Endodermal cell (in vitro differentiated cells): ENCODE results near the gene ABCD3. TPM values are rescaled to one million over a fixed set of nuclear protein-coding genes. Genes with fewer than 3 reads are reported as not detected.

Experiments
- DNase-seq: peaks from one replicate; pipeline ENCODE4 v3.0.0-alpha.2; 2017
- H3K27ac ChIP-seq: 2 replicates; pipeline ENCODE4 v1.5.1; 2013; ENCODE audit warnings: mild to moderate bottlenecking, low read depth, low read length, moderate library complexity
- H3K27me3 ChIP-seq: 2 replicates; pipeline ENCODE4 v1.6.1; 2013; ENCODE audit warnings: mild to moderate bottlenecking, low read length, moderate library complexity; ENCODE audit not compliant: insufficient read depth, control insufficient read depth, poor library complexity, severe bottlenecking
- H3K36me3 ChIP-seq: 2 replicates; pipeline ENCODE4 v1.7.0; 2013; ENCODE audit warnings: mild to moderate bottlenecking, low read length, moderate library complexity; ENCODE audit not compliant: control insufficient read depth, insufficient read depth
- H3K4me1 ChIP-seq: one replicate; pipeline ENCODE4 v1.7.0; 2013; ENCODE audit warnings: low read length; ENCODE audit not compliant: control insufficient read depth, insufficient read depth
- H3K4me3 ChIP-seq: 2 replicates; pipeline ENCODE4 v1.5.1; 2013; ENCODE audit warnings: mild to moderate bottlenecking, low read length, moderate library complexity
- H3K9ac ChIP-seq: 2 replicates; pipeline ENCODE4 v1.6.1; 2013; ENCODE audit warnings: mild to moderate bottlenecking, low read length, moderate library complexity; ENCODE audit not compliant: poor library complexity, severe bottlenecking; ENCODE audit errors: extremely low read depth
- H3K9me3 ChIP-seq: 2 replicates; pipeline ENCODE4 v1.6.1; 2013; ENCODE audit warnings: mild to moderate bottlenecking, low read length, moderate library complexity; ENCODE audit not compliant: control insufficient read depth
- H3K27ac Mint-ChIP-seq: 2 replicates; pipeline ENCODE4 v1.8.0; 2020; ENCODE audit warnings: mixed read lengths
- H3K27me3 Mint-ChIP-seq: 2 replicates; pipeline ENCODE4 v1.8.0; 2021; ENCODE audit warnings: mild to moderate bottlenecking, mixed read lengths; ENCODE audit not compliant: insufficient read depth
- H3K36me3 Mint-ChIP-seq: 2 replicates; pipeline ENCODE4 v1.8.0; 2020; ENCODE audit warnings: low read depth, mixed read lengths
- H3K4me1 Mint-ChIP-seq: 2 replicates; pipeline ENCODE4 v1.8.0; 2020; ENCODE audit warnings: mixed read lengths
- H3K4me3 Mint-ChIP-seq: 2 replicates; pipeline ENCODE4 v1.8.0; 2020; ENCODE audit warnings: mild to moderate bottlenecking, moderate library complexity, mixed read lengths
- H3K9me3 Mint-ChIP-seq: 2 replicates; pipeline ENCODE4 v1.8.0; 2020; ENCODE audit warnings: mild to moderate bottlenecking, mixed read lengths
- WGBS, 2 experiments: methylation state at CpG; one replicate each; pipeline versions ENCODE4 v1.1.5 to v1.1.7; 2013; ENCODE audit warnings: missing lambda C conversion rate in 2 of 2, mixed read lengths in 1 of 2; ENCODE audit not compliant: insufficient coverage in 1 of 2, insufficient read length in 1 of 2; 5-methylcytosine and 5-hydroxymethylcytosine counted together
- total RNA-seq, 2 donors: library from RNA; stranded (reverse); fragmentation: NEBNext Ultra II Directional in 1 of 2; extraction: Animal tissue kit (Norgen Biotek cat#: 25700) in 1 of 2; gene quantifications; 2 replicates in 1 of 2; 3 replicates in 1 of 2; pipeline ENCODE4 v1.2.1, GENCODE V29; 2021
- TF ChIP-seq, protein P1 (sequence below): fragments of 200-600 bp; sonication (generic); conservative IDR thresholded peaks from 2 replicates; pipeline ENCODE4 v1.5.0; 2021; ENCODE audit warnings: antibody characterized with exemption, mild to moderate bottlenecking

Gene ABCD3
- total RNA-seq, 2 donors from 2014 or later: 28.1 to 33.3 TPM

DNA sequence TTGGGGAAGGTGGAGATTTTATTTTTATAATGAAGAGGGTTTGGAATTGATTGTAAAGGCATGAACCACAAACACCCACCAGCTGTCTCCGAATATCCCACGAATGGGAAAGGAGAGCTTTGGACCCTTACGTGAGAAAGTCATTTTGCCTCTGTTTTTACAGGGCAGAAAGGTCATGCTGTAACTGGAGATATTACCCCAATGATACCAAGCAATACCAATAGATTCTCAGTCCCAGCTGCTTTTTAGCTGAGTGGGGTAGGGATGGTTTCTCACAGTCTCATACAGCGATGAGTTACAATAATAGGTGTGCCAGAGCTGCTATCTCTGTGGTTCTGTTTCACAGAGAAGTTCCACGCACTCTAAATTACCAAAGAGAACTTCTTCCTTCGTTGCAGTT is 132.2 kb downstream of the ABCD3 start:
- Mint-ChIP-seq H3K27me3 (no peaks in the 10 kb centered on the region), H3K36me3 (no peaks in the 10 kb centered on the region), H3K4me1 (peaks cover 59% of the 10 kb centered on the region), H3K4me3 (no peak overlapping the region), H3K27ac (no peak overlapping the region), H3K9me3 (peaks cover 4% of the 10 kb centered on the region)
- WGBS, 2 experiments: 87 to 93% methylated on average over 5 to 6 of the region's 6 CpGs
- TF ChIP-seq, protein P1, sequence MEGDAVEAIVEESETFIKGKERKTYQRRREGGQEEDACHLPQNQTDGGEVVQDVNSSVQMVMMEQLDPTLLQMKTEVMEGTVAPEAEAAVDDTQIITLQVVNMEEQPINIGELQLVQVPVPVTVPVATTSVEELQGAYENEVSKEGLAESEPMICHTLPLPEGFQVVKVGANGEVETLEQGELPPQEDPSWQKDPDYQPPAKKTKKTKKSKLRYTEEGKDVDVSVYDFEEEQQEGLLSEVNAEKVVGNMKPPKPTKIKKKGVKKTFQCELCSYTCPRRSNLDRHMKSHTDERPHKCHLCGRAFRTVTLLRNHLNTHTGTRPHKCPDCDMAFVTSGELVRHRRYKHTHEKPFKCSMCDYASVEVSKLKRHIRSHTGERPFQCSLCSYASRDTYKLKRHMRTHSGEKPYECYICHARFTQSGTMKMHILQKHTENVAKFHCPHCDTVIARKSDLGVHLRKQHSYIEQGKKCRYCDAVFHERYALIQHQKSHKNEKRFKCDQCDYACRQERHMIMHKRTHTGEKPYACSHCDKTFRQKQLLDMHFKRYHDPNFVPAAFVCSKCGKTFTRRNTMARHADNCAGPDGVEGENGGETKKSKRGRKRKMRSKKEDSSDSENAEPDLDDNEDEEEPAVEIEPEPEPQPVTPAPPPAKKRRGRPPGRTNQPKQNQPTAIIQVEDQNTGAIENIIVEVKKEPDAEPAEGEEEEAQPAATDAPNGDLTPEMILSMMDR: no peak
- Histone ChIP-seq H3K27me3 (no peaks in the 10 kb centered on the region), H3K9me3 (peaks cover 10% of the 10 kb centered on the region), H3K4me3 (no peak overlapping the region), H3K4me1 (peaks cover 31% of the 10 kb centered on the region), H3K36me3 (no peaks in the 10 kb centered on the region), H3K27ac (no peak overlapping the region), H3K9ac (no peak overlapping the region)
- no peak for DNase-seq

DNA sequence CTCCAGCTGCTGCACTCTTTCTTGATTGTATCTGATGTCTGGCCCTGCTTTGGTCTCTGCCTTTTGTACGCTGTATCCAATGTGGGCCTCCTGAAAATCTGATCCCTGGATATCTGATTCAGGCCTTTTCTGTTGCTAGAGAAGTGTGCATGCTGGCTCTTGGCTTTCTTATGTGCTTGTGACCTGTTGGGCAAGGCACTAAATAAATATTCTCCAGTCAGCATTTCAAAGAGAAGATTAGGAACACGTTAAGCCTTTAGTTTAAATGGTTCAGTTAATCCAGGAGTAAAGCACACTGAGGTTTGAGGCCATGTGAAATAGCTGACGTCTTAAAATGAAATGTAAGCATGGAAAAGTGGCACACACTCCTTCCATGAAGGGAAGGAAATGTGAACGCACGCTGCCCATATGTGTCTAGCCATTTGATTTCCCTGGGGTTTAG is 132.6 kb downstream of the ABCD3 start:
- Histone ChIP-seq H3K9ac (no peak overlapping the region), H3K27ac (no peak overlapping the region), H3K27me3 (no peaks in the 10 kb centered on the region), H3K9me3 (peaks cover 10% of the 10 kb centered on the region), H3K4me3 (no peak overlapping the region), H3K36me3 (no peaks in the 10 kb centered on the region), H3K4me1 (peaks cover 31% of the 10 kb centered on the region)
- H3K4me1 Mint-ChIP-seq: peaks cover 62% of the 10 kb centered on the region
- DNase-seq: no peak
- 86 to 92% methylated on average over 5 of the region's 5 CpGs for WGBS, 2 experiments
- H3K4me3 Mint-ChIP-seq: no peak overlapping the region
- TF ChIP-seq, protein P1: no peak
- H3K9me3 Mint-ChIP-seq: peaks cover 4% of the 10 kb centered on the region
- no peak overlapping the region for H3K27ac Mint-ChIP-seq
- H3K36me3 Mint-ChIP-seq: no peaks in the 10 kb centered on the region
- no peaks in the 10 kb centered on the region for H3K27me3 Mint-ChIP-seq

DNA sequence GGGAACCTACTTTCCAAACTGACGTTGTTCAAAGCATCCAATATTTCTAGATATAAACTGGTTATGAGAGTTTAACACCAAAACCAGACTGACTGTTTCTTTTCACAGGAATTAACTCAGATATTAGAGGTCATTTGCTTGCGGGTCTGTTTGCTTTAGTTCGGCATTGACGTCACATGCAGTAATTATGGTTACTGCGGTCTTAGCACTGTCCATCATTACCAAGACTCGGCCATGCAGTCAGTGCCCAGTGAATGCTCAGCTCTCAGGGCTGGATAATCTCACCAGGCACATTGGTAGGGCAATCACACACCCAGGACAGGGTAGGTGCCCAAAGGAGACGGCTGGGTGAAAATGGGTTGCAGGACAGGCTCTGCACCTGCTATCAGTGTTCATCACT is 133.3 kb downstream of the ABCD3 start:
- no peak for DNase-seq
- 93 to 96% methylated on average over 6 to 7 of the region's 7 CpGs for WGBS, 2 experiments
- TF ChIP-seq, protein P1: no peak
- Mint-ChIP-seq H3K36me3 (no peaks in the 10 kb centered on the region), H3K27ac (no peak overlapping the region), H3K4me3 (peak overlapping the region; percentile 6), H3K27me3 (no peaks in the 10 kb centered on the region), H3K9me3 (peaks cover 4% of the 10 kb centered on the region), H3K4me1 (peaks cover 58% of the 10 kb centered on the region)
- H3K4me3 ChIP-seq: peak overlapping the region; percentile 33
- H3K27ac ChIP-seq: no peak overlapping the region
- no peaks in the 10 kb centered on the region for H3K36me3 ChIP-seq
- peaks cover 31% of the 10 kb centered on the region for H3K4me1 ChIP-seq
- no peak overlapping the region for H3K9ac ChIP-seq
- H3K27me3 ChIP-seq: no peaks in the 10 kb centered on the region
- peaks cover 10% of the 10 kb centered on the region for H3K9me3 ChIP-seq
